OCI-LY7 (cell line): ENCODE results near the gene RNF20.

Experiments
- EZH2phosphoT487 ChIP-seq: fragments of 200-600 bp; sonication (generic); IDR thresholded peaks from 2 replicates; pipeline ENCODE4 v1.6.1; 2018; ENCODE audit warnings: low read depth, borderline replicate concordance, mild to moderate bottlenecking, mixed run types, antibody characterized with exemption, low read length, moderate library complexity, mixed read lengths
- TF ChIP-seq, protein P1 (sequence below): fragments of 200-600 bp; sonication (generic); conservative IDR thresholded peaks from 2 replicates; pipeline ENCODE4 v1.5.1; 2014; ENCODE audit warnings: mild to moderate bottlenecking, antibody characterized with exemption, low read length, moderate library complexity, mixed read lengths

- TF ChIP-seq, protein P1, sequence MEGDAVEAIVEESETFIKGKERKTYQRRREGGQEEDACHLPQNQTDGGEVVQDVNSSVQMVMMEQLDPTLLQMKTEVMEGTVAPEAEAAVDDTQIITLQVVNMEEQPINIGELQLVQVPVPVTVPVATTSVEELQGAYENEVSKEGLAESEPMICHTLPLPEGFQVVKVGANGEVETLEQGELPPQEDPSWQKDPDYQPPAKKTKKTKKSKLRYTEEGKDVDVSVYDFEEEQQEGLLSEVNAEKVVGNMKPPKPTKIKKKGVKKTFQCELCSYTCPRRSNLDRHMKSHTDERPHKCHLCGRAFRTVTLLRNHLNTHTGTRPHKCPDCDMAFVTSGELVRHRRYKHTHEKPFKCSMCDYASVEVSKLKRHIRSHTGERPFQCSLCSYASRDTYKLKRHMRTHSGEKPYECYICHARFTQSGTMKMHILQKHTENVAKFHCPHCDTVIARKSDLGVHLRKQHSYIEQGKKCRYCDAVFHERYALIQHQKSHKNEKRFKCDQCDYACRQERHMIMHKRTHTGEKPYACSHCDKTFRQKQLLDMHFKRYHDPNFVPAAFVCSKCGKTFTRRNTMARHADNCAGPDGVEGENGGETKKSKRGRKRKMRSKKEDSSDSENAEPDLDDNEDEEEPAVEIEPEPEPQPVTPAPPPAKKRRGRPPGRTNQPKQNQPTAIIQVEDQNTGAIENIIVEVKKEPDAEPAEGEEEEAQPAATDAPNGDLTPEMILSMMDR = no peak
- no peak for TF ChIP-seq EZH2phosphoT487
Observed at GRCh38 chr9:101582553-101582952, 48.9 kb downstream of the RNF20 start.
